ENCODE data around the gene TCF20.

Gene TCF20

DNA sequence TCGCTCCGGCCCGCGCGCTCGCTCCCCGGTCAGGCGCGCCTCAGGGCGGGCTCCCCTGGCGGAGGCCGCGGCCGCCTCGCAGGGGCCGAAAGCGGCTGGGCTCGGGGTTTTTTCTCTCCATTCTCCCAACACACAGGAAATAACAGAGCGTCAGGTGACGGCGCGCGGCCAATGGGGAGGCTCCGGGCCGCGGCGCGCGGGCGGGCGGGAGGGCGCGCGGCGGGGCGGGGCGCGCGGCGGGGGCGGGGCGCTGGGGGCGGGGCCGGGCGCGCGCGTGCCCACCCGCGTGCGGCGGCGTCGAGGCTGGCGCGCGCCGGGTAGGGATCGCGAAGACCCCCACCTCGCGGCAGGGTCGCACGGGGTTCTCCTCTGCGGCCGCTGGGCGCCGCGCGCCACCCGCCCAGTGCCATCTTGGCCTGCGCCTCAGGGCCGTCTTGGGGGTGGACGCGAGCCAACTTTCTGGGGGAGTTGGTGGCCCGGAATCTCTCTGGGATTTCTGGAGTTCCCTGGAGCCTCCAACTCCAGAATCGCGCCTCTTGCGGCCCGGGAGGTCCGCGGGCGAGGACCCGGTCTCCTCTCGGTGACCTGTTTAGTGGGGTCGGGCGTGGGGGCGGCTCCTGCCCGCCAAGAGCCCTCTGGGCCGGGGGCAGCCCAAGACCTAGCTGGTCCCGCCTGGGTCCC lies at the start of gene TCF20:
TSS of gene TCF20 (minus strand) at position 144 of the 681 bp plus-strand sequence. CDS start 55,348 bp downstream, outside the sequence.
- DNase-seq (ENCODE audit: low read depth in 2 of 2, low spot score in 1 of 2), result peak; percentile 50 to 63

DNA sequence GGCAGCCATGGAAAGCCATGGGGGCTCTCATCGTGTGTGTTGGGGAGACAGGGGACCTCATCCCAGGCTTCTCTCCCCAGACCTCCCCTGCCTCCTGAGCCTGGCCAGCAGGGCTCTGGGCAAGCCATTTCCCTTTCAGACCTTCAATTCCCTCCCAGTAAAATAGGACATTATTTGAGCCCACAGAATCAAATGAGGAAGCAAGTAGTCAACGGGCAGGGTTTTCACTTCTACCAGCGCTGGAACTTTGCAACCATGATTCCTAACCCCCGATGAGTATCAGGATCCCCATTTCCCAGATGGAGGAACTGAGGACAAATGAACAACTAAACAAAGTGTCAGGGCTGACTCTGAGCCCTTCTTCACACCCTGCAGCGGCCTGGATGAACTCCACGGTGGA lies 48.9 kb upstream of the TCF20 start:
- DNase-seq (ENCODE audit: low read depth in 2 of 2, low spot score in 1 of 2), result no peak

DNA sequence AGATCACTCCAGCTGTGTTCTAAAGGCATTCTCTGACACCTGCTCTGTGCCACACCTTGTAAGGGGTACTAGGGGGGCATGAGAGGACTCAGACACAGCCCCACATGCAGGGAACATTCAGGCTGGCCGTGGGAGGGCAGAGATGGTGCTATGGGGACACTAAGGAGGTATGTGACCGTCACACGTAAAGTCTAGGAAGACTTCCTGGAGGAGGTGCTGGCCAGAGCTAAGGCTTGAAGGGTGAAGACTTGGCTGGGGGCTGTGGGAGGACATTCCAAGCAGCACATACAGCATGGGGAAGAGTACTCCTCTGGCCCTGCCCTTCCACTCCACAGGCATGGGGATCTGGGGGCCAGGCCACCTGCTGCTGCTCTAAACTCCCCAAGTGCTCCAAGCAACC lies 48.5 kb upstream of the TCF20 start:
- DNase-seq (ENCODE audit: low read depth in 2 of 2, low spot score in 1 of 2), result no peak

DNA sequence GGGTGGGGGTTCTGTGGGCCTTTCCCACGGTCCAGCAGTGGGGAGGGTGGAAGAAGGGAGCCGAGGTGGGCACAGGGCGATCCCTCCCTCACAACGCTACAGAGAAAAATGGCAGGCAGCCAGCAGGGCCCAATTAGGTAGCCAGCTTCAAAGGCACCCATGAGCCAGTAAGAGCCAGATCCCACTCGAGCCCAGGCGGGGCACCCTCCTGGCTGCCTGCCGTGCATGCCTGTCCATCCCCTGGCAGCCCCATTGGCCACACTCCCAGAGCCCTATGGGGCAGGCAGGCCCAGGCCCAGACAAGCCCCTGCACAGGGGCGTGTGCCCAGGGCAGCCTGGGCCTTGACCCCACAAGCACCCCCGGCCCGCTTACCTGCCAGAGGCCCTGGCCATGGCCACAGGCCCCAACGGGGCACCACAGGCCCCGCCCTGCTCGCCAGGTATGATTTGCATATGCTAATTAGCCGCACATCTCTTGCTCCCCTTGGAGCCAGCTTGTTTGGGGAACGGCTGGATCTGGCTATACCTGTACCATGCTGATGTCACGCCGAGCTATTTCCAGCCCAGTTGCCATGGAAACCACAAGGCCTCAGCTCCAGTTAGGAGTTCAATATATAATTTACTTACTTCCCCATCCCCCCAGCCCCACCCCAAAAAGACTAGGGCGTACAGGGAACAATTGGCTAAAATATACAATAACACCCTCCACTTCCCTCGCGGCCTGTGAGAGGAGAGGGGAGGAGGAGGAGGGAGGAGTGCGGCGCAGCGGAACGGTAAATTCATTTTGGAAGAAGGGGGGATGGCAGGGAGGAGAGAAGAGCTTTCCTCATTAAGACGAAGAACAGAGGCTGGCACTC lies 47.5 kb upstream of the TCF20 start:
- DNase-seq (ENCODE audit: low read depth in 2 of 2, low spot score in 1 of 2), result no peak

DNA sequence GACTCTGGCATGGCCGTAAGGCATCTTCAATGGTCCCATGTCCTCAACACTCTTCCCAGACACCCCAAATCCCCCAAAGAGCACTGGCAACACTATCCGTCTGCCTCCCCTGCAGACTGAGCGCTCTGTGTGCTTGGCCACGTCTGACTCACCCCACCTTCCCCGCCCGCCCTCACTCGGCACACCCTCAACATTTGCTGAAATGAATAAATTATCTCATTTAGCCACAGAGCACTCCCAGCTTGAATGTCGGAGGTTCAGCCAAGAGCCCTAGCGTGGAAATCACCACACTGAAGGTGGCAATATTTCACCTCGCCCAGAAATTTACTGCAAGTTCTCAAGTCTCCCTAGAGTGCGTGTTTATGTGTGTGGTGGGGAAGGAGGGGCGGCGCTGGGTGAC lies 46.6 kb upstream of the TCF20 start:
- DNase-seq (ENCODE audit: low read depth in 2 of 2, low spot score in 1 of 2), result peak; percentile 28 to 32

DNA sequence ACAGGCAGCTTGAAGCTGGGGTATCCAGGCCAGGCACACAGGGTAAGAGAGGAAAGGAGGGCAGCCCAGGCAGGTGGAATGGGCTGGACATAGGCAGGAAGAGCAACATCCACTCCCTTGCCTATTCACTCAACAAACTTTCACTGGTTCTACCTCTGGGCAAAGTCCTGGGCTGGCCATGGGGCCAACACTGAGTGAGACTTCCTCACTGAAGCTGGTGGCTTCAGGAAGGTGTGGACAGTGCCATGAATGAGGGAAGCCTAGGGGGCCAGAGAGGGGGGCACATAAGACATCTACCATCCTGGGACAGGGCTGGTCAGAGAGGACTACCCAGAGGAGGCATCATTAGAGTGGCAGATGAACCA lies 44.9 kb upstream of the TCF20 start:
- DNase-seq (ENCODE audit: low read depth in 2 of 2, low spot score in 1 of 2), result no peak

DNA sequence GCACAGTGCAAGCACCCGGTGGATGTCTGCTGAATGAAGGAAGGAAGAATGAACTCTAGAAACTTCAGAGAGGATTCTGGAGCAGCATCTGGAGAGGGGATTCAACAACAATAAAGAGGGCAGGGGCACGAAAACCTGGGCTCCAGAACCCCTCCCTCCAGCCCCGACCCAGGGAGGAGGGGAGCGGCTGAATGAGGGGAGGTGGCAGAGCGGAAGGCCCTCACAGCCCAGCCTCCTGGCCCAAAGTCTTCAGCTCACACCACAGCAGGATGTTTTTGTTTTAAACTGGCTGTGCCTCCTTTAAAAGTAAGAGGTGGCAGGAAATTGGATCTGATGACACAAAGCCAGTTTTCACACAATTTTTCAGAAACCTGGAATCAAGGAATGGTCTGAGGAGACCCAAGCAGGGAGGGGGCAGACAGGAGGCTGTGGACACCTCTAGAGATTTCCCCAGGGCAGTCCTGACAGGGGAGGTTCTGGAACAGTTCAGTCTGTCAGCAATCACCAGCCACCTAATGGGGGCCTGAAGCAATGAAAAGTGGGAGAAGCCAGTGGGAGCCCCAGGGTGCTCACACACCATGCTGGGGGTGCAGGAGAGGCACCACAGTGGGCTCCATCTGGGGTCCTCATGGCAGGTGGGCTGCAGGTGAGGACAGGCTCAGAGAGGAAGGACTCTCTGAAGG lies 44.4 kb upstream of the TCF20 start:
- DNase-seq (ENCODE audit: low read depth in 2 of 2, low spot score in 1 of 2), result no peak

DNA sequence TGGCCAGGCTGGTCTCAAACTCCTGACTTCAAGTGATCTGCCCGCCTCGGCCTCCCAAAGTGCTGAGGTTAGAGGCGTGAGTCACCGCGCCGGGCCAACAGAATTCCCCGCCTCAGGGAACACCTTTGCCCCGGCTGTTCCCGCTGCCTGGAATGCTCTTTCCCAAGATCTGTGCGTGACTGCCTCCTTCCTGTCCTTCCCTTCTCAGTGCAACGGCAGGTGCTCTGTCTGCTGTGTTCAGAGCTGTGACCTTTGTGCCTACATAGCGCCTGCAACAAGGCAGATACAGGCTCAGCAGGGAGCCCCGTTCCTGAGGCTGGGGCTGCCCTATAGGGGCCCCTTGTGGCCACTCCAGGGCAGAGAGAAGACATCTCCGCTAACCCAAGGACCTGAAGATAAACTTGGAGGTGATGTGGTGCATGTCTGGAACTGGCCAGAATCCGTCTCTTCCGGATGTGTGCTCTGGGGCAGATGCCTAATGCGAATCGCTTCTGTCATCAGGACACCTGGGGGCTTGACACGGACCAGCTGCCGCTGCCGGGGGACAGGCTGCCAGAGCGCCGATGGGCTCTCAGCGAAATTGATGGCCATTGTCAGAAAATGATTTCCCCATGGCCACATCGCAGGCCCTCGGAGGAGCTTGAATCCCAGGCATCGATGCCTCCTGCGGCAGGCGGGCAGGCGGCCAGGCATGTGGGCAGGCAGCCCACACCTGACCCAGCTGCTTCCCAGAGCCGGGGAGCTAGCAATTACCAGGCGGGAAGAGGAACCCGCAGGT lies 43.5 kb upstream of the TCF20 start:
- DNase-seq (ENCODE audit: low read depth in 2 of 2, low spot score in 1 of 2), result no peak

DNA sequence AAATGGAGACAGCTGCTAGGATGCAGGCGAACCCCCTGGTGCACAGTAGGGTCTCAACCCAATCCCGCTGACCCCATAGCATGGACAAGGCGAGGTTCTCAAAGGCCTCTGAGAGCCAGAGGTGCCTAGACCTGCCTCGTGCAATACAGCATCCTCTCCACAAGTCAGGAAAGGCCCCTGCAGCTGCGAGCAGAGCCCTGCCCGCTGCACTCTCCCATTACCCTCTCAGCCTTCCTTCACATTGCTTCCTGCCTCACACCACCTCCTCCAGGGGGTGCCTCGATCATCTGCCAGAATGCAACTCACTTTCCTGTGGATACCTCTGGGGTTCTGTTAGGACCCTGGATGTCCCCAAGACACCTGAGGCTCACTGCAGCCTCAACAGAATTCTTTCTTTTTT lies 42.8 kb upstream of the TCF20 start:
- DNase-seq (ENCODE audit: low read depth in 2 of 2, low spot score in 1 of 2), result no peak

DNA sequence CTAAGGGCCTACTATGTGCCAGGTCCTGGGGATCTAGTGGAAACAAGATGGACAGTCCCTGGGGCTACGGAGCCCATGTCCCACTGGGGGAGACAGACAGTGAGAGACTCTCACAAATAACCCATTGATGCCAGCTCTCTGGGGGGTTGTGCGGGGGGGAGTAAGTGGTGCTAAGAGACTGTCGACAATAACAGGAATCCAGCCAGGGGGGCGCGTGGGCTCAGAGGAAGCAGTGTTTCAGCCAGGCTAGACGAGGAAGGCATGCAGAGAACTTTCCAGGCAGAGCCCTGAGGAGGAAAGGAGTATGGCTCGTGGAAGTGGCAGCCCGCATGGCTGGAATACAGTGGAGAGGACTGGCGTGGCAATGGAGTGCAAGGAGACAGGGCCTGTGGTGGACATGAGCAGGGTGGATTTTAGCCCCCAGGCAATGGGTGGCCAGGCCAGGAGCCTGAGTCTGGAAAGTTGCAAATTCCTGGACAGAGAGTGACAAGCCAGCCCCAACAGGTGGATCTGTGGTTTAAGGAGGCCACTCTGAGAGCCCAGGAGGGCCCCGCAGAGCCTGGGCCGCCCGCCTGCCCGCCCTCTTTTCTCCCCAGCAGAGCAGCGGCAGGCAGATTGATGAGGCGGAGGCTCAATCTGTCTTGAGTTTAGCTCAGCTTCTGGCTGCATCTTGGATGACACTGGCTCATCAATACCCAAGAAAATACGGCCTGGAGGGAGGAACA lies 40.0 kb upstream of the TCF20 start:
- DNase-seq (ENCODE audit: low read depth in 2 of 2, low spot score in 1 of 2), result no peak

DNA sequence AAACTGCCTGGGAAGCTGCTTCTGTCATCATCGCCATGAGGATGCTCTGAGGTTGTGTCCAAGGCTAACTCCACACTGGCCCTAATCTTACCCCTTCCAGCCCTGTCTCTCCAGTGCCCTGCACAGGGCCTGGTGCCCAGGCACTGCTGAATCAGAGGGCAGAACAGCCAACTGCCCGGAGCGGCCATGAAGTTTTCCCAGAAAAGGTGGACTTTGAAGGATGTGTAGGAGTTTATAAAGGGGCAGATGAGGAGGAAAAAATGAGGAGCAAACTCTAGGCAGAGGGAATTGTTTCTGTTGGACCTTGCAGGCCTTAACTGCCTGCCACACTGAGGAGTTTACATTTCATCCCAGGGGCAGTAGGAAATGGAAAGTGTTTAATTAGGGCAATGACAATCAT lies 39.4 kb upstream of the TCF20 start:
- no peak for DNase-seq (ENCODE audit: low read depth in 2 of 2, low spot score in 1 of 2)

DNA sequence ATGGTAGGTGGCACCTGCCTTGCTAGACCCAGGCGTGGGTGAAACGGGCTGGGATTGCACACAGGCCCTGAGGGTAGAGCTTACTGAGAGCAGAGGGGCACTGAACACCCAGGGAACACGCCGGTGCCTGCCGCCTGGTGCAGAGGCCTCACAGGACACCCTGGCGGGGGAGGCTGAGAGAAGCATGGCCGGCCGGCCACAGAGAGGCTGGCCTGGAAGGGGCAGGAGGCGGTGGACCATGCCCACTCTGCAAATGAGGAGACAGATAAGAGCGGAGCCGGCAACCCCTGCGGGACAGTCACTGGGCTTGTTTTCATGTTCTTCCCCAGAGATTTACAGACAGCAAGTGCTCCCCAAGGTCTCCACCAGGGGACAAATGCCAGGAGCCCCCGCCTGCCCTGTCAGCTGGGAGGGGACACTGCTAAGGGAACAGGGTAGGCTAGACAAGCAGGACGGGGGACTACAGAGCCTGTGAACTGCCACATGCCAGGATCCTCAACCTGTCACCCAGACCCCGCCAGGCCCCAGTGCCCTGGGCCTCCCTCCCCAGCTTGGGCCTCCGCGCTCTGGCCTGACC lies 38.5 kb upstream of the TCF20 start:
- no peak for DNase-seq (ENCODE audit: low read depth in 2 of 2, low spot score in 1 of 2)

DNA sequence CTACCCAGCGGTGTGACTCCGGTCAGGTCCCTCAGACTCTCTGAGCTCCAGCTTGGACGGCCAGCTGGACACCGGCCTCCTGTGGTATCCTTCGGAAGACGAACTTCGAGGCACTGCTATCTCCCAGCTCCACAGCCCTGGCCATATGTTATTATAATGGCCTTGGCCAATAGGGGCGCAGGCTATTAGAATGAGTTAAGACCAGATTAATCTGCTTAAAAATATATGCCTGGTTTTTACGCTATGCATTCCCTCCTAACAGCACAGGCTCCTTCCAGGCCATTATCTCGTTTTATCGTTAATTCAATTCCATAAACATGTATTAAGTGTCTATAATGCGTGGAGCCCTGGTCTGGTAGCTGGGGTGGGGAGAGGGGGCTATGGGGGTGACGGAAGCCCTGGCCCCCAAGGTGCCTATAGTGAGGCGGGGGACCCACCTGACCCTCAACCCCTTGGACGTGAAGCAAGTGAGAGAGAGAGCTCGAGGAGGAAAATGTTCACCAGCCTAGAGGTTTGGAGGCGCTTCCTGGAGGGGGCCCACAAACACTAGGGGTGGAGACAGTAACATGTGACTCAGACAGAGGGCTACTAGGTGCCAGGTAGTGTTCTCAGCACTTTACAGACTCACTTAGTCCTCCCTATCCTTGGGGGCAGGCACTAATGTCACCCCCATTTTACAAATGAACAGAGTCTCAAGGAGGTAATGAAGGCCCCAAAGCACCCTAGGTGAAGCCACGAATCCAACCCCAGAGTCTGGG lies 37.5 kb upstream of the TCF20 start:
- DNase-seq (ENCODE audit: low read depth in 2 of 2, low spot score in 1 of 2), result no peak

DNA sequence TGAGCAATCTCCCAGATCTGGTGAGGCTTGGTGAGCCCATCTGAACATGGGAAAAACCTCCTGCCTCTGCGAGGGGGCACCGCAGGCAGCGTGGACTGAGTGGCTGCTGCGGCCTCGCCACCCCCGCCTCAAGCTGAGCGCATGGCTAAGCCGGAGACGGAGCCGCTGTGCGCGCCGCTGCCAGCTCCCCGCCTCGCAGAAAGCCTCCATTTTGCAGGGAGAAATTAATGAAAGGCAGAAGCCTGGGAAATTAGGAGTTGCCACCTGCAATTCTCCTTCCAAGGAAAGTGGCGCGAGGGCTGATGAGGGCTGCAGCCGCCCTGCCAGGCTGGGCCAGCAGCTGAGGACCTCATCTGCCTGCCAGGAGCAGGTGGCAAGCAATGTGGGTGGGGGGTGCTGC lies 35.6 kb upstream of the TCF20 start:
- no peak for DNase-seq (ENCODE audit: low read depth in 2 of 2, low spot score in 1 of 2)

DNA sequence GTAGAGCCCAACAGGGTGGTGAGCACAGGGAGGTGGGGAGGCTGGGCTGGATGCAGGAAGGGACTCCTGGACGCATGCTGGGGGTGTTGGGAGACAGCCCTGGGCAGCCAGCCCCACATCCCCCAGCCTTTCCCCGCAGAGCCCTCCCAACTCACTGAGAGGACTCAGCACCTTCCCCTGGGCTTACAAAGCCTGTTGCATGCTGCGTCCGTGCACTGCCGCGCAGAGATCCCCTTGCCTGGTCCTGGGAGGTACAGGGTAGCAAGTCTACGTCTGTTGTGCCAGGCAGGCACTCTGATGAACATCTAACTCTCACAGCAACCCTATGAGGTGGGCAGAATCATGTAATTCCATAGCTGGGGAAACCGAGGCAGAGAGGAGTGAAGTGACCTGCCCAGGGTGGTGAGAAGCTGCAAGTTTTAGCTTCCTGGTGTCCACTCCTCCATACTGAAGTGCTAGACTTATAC lies 33.9 kb upstream of the TCF20 start:
- DNase-seq (ENCODE audit: low read depth in 2 of 2, low spot score in 1 of 2), result no peak

DNA sequence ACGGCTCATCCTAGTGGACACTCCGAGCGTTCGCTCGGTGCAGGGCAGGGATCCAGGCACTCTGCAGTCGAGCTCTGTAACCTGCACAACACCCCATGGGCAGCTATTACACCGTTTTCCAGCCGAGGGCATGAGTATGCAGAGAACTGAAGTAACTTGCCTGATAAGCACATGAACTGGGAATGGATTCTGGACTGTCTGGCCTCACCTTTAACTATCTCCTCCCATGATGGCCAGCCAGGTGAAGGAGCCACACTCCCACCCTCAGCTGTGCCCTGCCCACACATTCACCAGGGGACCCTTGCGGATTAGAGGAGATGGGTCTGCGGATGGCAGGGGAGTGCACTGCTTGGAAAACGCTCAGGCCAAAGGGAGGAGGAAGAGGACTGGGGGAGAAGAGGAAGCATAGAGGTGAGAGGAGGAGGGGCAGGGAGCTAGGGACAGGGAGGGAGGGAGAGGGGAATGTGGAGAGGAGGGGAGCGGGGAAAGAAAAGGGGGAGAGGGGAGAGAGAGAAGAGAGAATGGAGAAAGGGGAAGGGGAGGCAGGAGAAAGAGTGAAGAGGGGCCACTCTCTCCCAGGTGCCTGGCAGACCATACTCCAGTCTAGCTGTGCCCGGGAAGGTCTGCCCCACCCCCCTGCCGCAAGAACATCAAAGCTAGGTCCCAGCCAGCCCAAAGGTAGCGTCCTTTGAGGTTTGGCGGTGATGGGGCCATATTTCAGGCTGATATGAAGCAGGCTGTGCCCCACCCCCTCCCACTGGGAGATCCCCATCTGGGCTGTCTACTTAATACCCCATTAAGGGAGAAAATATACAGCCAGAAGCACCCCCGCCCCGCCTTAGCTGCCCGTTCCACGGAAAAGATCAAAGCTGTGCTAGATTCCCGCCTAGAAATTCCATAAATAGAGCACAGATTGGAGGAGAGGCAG lies 33.2 kb upstream of the TCF20 start:
- no peak for DNase-seq (ENCODE audit: low read depth in 2 of 2, low spot score in 1 of 2)

DNA sequence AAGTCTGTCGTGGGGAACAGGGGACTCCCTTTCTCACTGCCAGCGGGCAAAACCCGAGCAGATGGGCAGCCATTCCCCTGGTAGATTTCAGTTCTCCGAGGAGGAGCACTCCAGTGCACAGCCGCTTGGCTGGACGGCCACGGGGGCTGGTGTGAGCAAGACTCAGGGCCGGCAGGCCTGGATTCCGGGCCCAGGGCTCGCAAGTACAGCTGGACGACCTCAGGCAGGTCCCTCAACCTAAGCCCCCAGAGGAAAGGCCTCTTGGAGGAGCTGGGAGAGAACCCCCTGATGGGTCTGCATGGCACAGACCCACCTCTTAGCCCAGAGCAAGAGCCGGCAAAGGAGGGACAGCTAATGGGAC lies 31.3 kb upstream of the TCF20 start:
- no peak for DNase-seq (ENCODE audit: low read depth in 2 of 2, low spot score in 1 of 2)

DNA sequence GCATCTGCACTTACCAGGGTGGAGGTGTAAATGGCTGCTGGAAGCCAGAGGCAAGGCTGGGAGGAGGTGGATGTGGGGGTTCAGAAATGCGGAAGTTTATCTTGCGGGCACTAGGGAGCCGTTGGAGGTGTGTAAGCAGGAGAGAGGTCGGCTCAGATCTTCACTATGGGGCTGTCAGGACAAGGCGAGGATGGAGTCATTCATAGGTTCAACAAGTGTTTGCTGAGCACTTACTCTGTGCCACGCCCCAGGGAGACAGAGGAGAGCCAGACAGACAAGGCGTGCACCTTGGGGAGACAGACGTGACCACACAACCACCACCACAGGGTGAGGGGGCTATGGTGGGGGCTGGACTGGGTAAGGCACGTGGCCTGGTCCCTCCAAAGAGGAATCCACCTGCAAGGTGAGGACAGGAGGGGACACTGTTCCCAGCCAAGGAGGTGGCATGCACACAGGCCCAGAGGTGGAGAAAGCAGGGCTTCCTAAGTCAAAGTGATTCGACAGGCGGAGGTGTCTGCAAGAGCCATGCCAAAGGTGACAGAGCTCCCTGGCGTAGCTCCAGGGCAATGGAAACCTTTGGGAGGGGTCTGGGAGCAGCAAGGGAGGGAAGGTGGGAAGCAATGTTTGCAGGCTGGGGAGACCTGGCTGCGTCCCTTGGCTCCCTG lies 30.8 kb upstream of the TCF20 start:
- DNase-seq (ENCODE audit: low read depth in 2 of 2, low spot score in 1 of 2), result no peak
